Adrenal gland (tissue), 12 donors: ENCODE data around the gene ITPR1. TPM values are rescaled to one million over a fixed set of nuclear protein-coding genes. Genes with fewer than 3 reads are reported as not detected.

Experiments
- DNase-seq, 7 donors: peaks; one replicate each; pipeline ENCODE4 v3.0.0-alpha.2; 2019 to 2020
- H3K27ac ChIP-seq, 5 donors: fragments of 200-600 bp; sonication (generic) in 4 of 5; 1 replicate in 3 of 5; 2 replicates in 2 of 5; pipeline versions ENCODE4 v1.5.1 to v1.8.0; 2016 to 2020; ENCODE audit warnings: mild to moderate bottlenecking in 1 of 5
- H3K27me3 ChIP-seq: fragments of 200-600 bp; 2 replicates; pipeline ENCODE4 v1.8.0; 2021
- H3K36me3 ChIP-seq, 2 donors: fragments of 200-600 bp; replicated peaks in 1 of 2; 1 replicate in 1 of 2; 2 replicates in 1 of 2; pipeline versions ENCODE4 v1.5.1 to v1.8.0; 2018 to 2022
- H3K4me1 ChIP-seq, 2 donors: fragments of 200-600 bp; replicated peaks in 1 of 2; 1 replicate in 1 of 2; 2 replicates in 1 of 2; pipeline versions ENCODE4 v1.5.1 to v1.8.0; 2018 to 2021
- H3K4me3 ChIP-seq, 4 donors: fragments of 200-600 bp; sonication (generic) in 3 of 4; one replicate each; pipeline ENCODE4 v1.5.1; 2016 to 2018
- H3K9me3 ChIP-seq, 3 donors: fragments of 200-600 bp; sonication (generic) in 1 of 3; replicated peaks in 1 of 3; 1 replicate in 2 of 3; 2 replicates in 1 of 3; pipeline versions ENCODE4 v1.5.1 to v1.8.0; 2016 to 2021
- POLR2A ChIP-seq, 2 donors: fragments of 450-650 bp; IDR thresholded peaks; one replicate each; pipeline ENCODE4 v1.6.1; 2017; ENCODE audit warnings: antibody characterized with exemption in 2 of 2, mild to moderate bottlenecking in 2 of 2, moderate library complexity in 1 of 2
- WGBS, 4 donors: extraction: QIAGEN DNeasy Blood & Tissue Kit in 2 of 4; methylation state at CpG; one replicate each; pipeline versions ENCODE4 v1.1.5 to v1.1.7; 2013 to 2017; 5-methylcytosine and 5-hydroxymethylcytosine counted together
- intact Hi-C, 2 donors: fragments of 100-400 bp; cut with DNase I; formaldehyde crosslinking; loops; one replicate each; pipeline versions ENCODE4 v1.14.1 to v1.15.0; 2022 to 2023
- polyA plus RNA-seq, 3 donors: library from polyadenylated mRNA; stranded (reverse); fragments of 200-250 nt in 2 of 3; fragments of 350-450 nt in 1 of 3; fragmentation: Illumina TruSeq in 1 of 3; extraction: RNeasy Lipid Tissue Mini Kit (QIAGEN cat#74804) in 1 of 3; gene quantifications; one replicate each; pipeline ENCODE4 v1.2.3, GENCODE V29; 2013 to 2014
- total RNA-seq, 9 donors: library from RNA; depleted of rRNA in 4 of 9; stranded (reverse); fragments of >200 nt in 4 of 9; fragments of 120-200 nt in 1 of 9; fragmentation: NEBNext Ultra II Directional in 1 of 9; extraction: Animal tissue kit (Norgen Biotek cat#: 25700) in 1 of 9; gene quantifications; one replicate each; pipeline versions ENCODE4 v1.1.0 to v1.2.4, GENCODE V29; 2013 to 2023
- TF ChIP-seq, protein P1 (sequence below), 6 experiments: fragments of 450-650 bp in 4 of 6; fragments of 200-600 bp in 2 of 6; sonication (generic) in 1 of 6; IDR thresholded peaks; 1 replicate in 5 of 6; 2 replicates in 1 of 6; pipeline versions ENCODE4 v1.5.1 to v1.8.0; 2016 to 2021; ENCODE audit warnings: antibody characterized with exemption in 6 of 6, mild to moderate bottlenecking in 2 of 6, moderate library complexity in 1 of 6
- donor health status: healthy with polysubstance abuse.
- donor health status: Bipolar disorder and iron deficiency.
- donor health status: DM: yes; HTN: yes; CAD: no.
- donor health status: DM: no; HTN: no; CAD: no.
- donor health status: DM: no; HTN: no; CAD: no.
- donor health status: DM: yes; HTN: yes; CAD: no.

The ITPR1 gene
- total and polyA plus RNA-seq, 12 donors = 21.6 to 198 (median 76.6) TPM

DNA sequence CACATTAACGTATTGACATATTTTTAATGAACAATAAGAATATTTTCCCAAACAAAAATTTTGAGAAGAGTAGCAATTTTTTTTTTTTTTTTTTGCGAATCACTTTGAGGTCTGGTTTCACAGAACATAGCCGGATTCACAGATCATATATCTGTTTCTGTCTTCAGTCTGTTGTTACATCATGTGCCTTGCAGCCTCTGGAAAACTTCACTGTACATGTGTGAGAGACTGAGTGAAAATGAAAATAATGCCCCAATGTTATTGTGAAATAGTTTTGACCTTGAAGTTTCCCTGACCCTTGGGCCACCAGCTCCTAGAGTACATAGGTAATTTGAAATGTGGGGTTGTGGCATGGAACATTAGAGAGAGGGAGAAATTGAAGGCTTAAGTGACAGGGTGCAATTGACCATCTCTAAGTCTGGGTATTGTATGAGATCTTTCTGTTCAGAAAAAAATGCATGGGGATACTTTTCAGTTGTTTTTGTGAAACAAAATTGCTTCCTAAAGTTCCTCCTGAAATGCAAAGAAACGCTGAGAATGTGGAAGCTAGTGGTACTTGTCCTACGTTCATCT, 14.0 kb downstream of the ITPR1 start:
- Histone ChIP-seq H3K4me3 (no peak overlapping the region), H3K27me3 (no peaks in the 10 kb centered on the region), H3K9me3 (no peaks in the 10 kb centered on the region), H3K4me1 (peaks cover 20 to 43% of the 10 kb centered on the region in 2 donors), H3K36me3 (no peaks in the 10 kb centered on the region), H3K27ac (no peak overlapping the region)
- intact Hi-C loops = loop anchor here in 1 of 2 donors (10.0 kb wide), 1 partner anchor 68 kb away; no protein-coding TSS in a partner anchor
- TF ChIP-seq POLR2A (IDR thresholded peaks at IDR 0.05) = no peak
- TF ChIP-seq, protein P1, sequence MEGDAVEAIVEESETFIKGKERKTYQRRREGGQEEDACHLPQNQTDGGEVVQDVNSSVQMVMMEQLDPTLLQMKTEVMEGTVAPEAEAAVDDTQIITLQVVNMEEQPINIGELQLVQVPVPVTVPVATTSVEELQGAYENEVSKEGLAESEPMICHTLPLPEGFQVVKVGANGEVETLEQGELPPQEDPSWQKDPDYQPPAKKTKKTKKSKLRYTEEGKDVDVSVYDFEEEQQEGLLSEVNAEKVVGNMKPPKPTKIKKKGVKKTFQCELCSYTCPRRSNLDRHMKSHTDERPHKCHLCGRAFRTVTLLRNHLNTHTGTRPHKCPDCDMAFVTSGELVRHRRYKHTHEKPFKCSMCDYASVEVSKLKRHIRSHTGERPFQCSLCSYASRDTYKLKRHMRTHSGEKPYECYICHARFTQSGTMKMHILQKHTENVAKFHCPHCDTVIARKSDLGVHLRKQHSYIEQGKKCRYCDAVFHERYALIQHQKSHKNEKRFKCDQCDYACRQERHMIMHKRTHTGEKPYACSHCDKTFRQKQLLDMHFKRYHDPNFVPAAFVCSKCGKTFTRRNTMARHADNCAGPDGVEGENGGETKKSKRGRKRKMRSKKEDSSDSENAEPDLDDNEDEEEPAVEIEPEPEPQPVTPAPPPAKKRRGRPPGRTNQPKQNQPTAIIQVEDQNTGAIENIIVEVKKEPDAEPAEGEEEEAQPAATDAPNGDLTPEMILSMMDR (IDR thresholded peaks at IDR 0.05) = no peak
- DNase-seq = peak in 1 of 7 donors; percentile 39
- WGBS, 4 donors = 48 to 62% (median 55%) methylated on average over 5 of the region's 5 CpGs

- no peak overlapping the region for H3K27ac ChIP-seq
- H3K4me3 ChIP-seq = no peak overlapping the region
- intact Hi-C loops = loop anchor here in 1 of 2 donors (10.0 kb wide), 1 partner anchor 66 kb away; no protein-coding TSS in a partner anchor
- DNase-seq = no peak
- WGBS, 4 donors = 78 to 84% (median 81%) methylated on average over 8 of the region's 8 CpGs
- no peaks in the 10 kb centered on the region for H3K9me3 ChIP-seq
- H3K36me3 ChIP-seq = no peaks in the 10 kb centered on the region
- TF ChIP-seq, protein P1 (IDR thresholded peaks at IDR 0.05) = no peak
- no peak for TF ChIP-seq POLR2A (IDR thresholded peaks at IDR 0.05)
- H3K27me3 ChIP-seq = no peaks in the 10 kb centered on the region
- H3K4me1 ChIP-seq = peaks cover 20 to 38% of the 10 kb centered on the region in 2 donors
Observed at GRCh38 chr3:4508048-4508981, 15.2 kb downstream of the ITPR1 start.

DNA sequence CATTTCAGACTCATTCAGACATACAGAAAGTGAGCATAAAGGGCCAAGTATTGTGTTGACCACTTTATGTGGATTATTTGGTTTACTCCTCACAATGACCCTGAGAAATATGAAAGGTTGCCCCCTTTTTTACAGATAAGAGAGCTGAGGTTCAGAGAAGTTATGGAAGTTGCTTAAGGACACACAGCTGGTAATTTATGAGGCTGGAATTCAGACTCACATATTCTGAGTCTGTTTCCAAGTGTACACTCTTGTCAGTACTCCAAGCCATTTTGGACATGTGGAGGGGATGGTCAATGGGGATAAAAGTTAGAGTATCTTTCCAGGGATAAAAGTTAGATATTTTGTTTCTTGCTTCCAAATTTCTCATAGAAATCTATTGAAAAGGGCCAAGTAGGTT, 15.9 kb downstream of the ITPR1 start:
- Histone ChIP-seq H3K9me3 (no peaks in the 10 kb centered on the region), H3K4me1 (peaks cover 16 to 31% of the 10 kb centered on the region in 2 donors), H3K27ac (no peak overlapping the region), H3K27me3 (no peaks in the 10 kb centered on the region), H3K36me3 (no peaks in the 10 kb centered on the region), H3K4me3 (no peak overlapping the region)
- intact Hi-C loops = loop anchor here in 1 of 2 donors (10.0 kb wide), 1 partner anchor 66 kb away; no protein-coding TSS in a partner anchor
- DNase-seq = no peak
- TF ChIP-seq POLR2A (IDR thresholded peaks at IDR 0.05) = no peak
- TF ChIP-seq, protein P1 (IDR thresholded peaks at IDR 0.05) = no peak

DNA sequence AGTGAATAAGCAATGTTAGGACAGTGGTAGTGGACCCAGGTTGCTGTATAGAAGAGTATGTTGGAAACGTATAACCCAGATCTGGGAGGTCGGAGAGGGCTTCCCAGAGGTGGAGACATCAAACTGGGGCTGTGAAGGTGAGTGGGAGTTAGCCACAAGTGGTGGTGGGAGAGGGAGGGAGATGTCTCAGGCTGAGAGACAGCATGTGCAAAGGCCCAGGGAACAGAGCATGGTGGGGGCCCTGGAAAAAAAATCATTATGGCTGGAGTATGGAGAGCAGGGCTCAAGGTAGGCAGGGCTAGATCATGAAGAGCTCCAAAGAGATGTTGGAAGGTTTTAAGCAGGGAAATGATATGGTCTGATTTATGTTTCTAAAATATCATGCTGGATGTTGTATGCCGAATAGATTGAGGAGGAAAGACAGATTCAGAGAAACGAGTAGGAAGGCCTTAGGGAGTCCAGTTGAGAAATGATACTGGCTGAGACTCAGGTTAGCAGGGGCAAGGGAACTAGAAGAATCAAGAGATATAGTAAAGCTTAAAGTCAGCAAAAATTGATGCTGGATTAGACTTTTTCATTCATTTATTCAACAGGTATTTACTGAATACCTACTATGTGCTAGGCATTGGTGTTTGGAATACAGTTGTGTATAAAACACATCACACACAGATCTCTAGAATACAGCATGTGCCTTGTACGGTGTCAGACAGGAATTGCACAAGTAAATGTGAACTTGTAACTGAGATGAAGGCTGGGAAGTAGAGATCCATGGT, 17.0 kb downstream of the ITPR1 start:
- Histone ChIP-seq H3K27ac (no peak overlapping the region), H3K9me3 (no peaks in the 10 kb centered on the region), H3K4me3 (no peak overlapping the region), H3K4me1 (peaks cover 4 to 19% of the 10 kb centered on the region in 2 donors), H3K36me3 (no peaks in the 10 kb centered on the region), H3K27me3 (no peaks in the 10 kb centered on the region)
- intact Hi-C loops = loop anchor here in 1 of 2 donors (10.0 kb wide), 1 partner anchor 65 kb away; no protein-coding TSS in a partner anchor
- TF ChIP-seq, protein P1 (IDR thresholded peaks at IDR 0.05) = no peak
- no peak for TF ChIP-seq POLR2A (IDR thresholded peaks at IDR 0.05)
- DNase-seq = no peak
- 82 to 87% (median 86%) methylated on average over 5 of the region's 5 CpGs for WGBS, 4 donors
